Spinal cord (tissue), 10 donors: ENCODE measurements around the gene KIAA0930. TPM values are rescaled to one million over a fixed set of nuclear protein-coding genes. Genes with fewer than 3 reads are reported as not detected.

Experiments
- DNase-seq, 6 donors: peaks; one replicate each; pipeline versions ENCODE4 v3.0.0 to v3.0.0-alpha.2; 2013 to 2015; ENCODE audit warnings: low spot score in 6 of 6, low read depth in 4 of 6
- H3K27ac ChIP-seq: one replicate; pipeline ENCODE4 v1.5.1; 2013; ENCODE audit warnings: low read depth, low read length, control low read depth
- H3K27me3 ChIP-seq: one replicate; pipeline ENCODE4 v1.6.1; 2013; ENCODE audit warnings: low read length; ENCODE audit not compliant: control insufficient read depth, insufficient read depth
- H3K36me3 ChIP-seq: one replicate; pipeline ENCODE4 v1.6.1; 2013; ENCODE audit warnings: low read length; ENCODE audit not compliant: control insufficient read depth, insufficient read depth
- H3K4me1 ChIP-seq: one replicate; pipeline ENCODE4 v1.6.1; 2013; ENCODE audit warnings: low read length; ENCODE audit not compliant: control insufficient read depth, insufficient read depth
- H3K4me3 ChIP-seq: one replicate; pipeline ENCODE4 v1.5.1; 2013; ENCODE audit warnings: low read depth, low read length, control low read depth
- H3K9me3 ChIP-seq: one replicate; pipeline ENCODE4 v1.6.1; 2013; ENCODE audit warnings: low read length; ENCODE audit not compliant: control insufficient read depth, insufficient read depth
- WGBS: methylation state at CpG from one replicate; pipeline ENCODE4 v1.1.5; 2013; ENCODE audit warnings: missing lambda C conversion rate; ENCODE audit not compliant: insufficient coverage; 5-methylcytosine and 5-hydroxymethylcytosine counted together
- polyA plus RNA-seq, 2 donors: library from polyadenylated mRNA; unstranded; fragments of 120-200 nt; gene quantifications; one replicate each; pipeline ENCODE4 v1.2.1, GENCODE V29; 2013; ENCODE audit not compliant: insufficient read length in 2 of 2
- total RNA-seq, 2 donors: library from RNA; depleted of rRNA in 1 of 2; stranded (reverse); fragments of 120-200 nt in 1 of 2; fragments of >200 nt in 1 of 2; gene quantifications; one replicate each; pipeline versions ENCODE4 v1.2.3 to v1.2.4, GENCODE V29; 2013 to 2014
- donor health status: healthy.

KIAA0930 gene
- total and polyA plus RNA-seq, 4 donors = 45.0 to 132 (median 80.8) TPM

GRCh38 chr22:45211435-45211834 is 29.3 kb downstream of the KIAA0930 start:
- peaks cover 42% of the 10 kb centered on the region for H3K36me3 ChIP-seq
- no peak for DNase-seq
- H3K27ac ChIP-seq = no peak overlapping the region
- H3K27me3 ChIP-seq = no peaks in the 10 kb centered on the region
- 83% methylated on average over 6 of the region's 8 CpGs for WGBS
- H3K4me3 ChIP-seq = no peak overlapping the region
- no peaks in the 10 kb centered on the region for H3K9me3 ChIP-seq
- peaks cover 55% of the 10 kb centered on the region for H3K4me1 ChIP-seq

GRCh38 chr22:45210991-45211390 is 29.7 kb downstream of the KIAA0930 start:
- WGBS = 81% methylated on average over 7 of the region's 8 CpGs
- peaks cover 51% of the 10 kb centered on the region for H3K4me1 ChIP-seq
- H3K36me3 ChIP-seq = peaks cover 42% of the 10 kb centered on the region
- no peak overlapping the region for H3K27ac ChIP-seq
- H3K9me3 ChIP-seq = no peaks in the 10 kb centered on the region
- no peak for DNase-seq
- no peak overlapping the region for H3K4me3 ChIP-seq
- no peaks in the 10 kb centered on the region for H3K27me3 ChIP-seq

GRCh38 chr22:45210577-45210976 is 30.1 kb downstream of the KIAA0930 start:
- Histone ChIP-seq H3K4me1 (peaks cover 51% of the 10 kb centered on the region), H3K27ac (no peak overlapping the region), H3K9me3 (no peaks in the 10 kb centered on the region), H3K4me3 (no peak overlapping the region), H3K36me3 (peaks cover 45% of the 10 kb centered on the region), H3K27me3 (no peaks in the 10 kb centered on the region)
- 86% methylated on average over 11 of the region's 11 CpGs for WGBS
- no peak for DNase-seq

GRCh38 chr22:45210174-45210573 is 30.5 kb downstream of the KIAA0930 start:
- H3K9me3 ChIP-seq = no peaks in the 10 kb centered on the region
- peaks cover 51% of the 10 kb centered on the region for H3K4me1 ChIP-seq
- H3K27ac ChIP-seq = no peak overlapping the region
- H3K27me3 ChIP-seq = no peaks in the 10 kb centered on the region
- H3K36me3 ChIP-seq = peaks cover 49% of the 10 kb centered on the region
- H3K4me3 ChIP-seq = no peak overlapping the region
- 88% methylated on average over 5 of the region's 7 CpGs for WGBS
- no peak for DNase-seq

- Histone ChIP-seq H3K36me3 (peaks cover 58% of the 10 kb centered on the region), H3K9me3 (no peaks in the 10 kb centered on the region), H3K4me3 (no peak overlapping the region), H3K4me1 (peaks cover 51% of the 10 kb centered on the region), H3K27me3 (no peaks in the 10 kb centered on the region), H3K27ac (peak overlapping the region; percentile 42)
- 14% methylated on average over 28 of the region's 29 CpGs for WGBS
- peak in 3 of 6 donors; percentile 57 to 86 (median 83) for DNase-seq
These were observed 31.5 kb downstream of the KIAA0930 start for GRCh38 chr22:45208993-45209838.

GRCh38 chr22:45208696-45208992 is 32.0 kb downstream of the KIAA0930 start:
- H3K9me3 ChIP-seq = no peaks in the 10 kb centered on the region
- WGBS = 22% methylated on average over 8 of the region's 10 CpGs
- peak overlapping the region; percentile 42 for H3K27ac ChIP-seq
- DNase-seq = no peak
- H3K36me3 ChIP-seq = peaks cover 63% of the 10 kb centered on the region
- H3K4me1 ChIP-seq = peaks cover 51% of the 10 kb centered on the region
- no peaks in the 10 kb centered on the region for H3K27me3 ChIP-seq
- H3K4me3 ChIP-seq = no peak overlapping the region

- Histone ChIP-seq H3K9me3 (no peaks in the 10 kb centered on the region), H3K4me1 (peaks cover 46% of the 10 kb centered on the region), H3K4me3 (no peak overlapping the region), H3K36me3 (peaks cover 69% of the 10 kb centered on the region), H3K27me3 (no peaks in the 10 kb centered on the region), H3K27ac (peak overlapping the region; percentile 42)
- DNase-seq = no peak
- WGBS = 71% methylated on average over 14 of the region's 24 CpGs
These were observed 32.6 kb downstream of the KIAA0930 start for GRCh38 chr22:45207981-45208664.

- Histone ChIP-seq H3K27ac (no peak overlapping the region), H3K4me3 (no peak overlapping the region), H3K4me1 (peaks cover 40% of the 10 kb centered on the region), H3K27me3 (no peaks in the 10 kb centered on the region), H3K9me3 (no peaks in the 10 kb centered on the region), H3K36me3 (peaks cover 74% of the 10 kb centered on the region)
- WGBS = 95% methylated on average over 13 of the region's 13 CpGs
- no peak for DNase-seq
These were observed 33.2 kb downstream of the KIAA0930 start for GRCh38 chr22:45207533-45207932.

- Histone ChIP-seq H3K4me3 (no peak overlapping the region), H3K36me3 (peaks cover 75% of the 10 kb centered on the region), H3K9me3 (no peaks in the 10 kb centered on the region), H3K4me1 (peaks cover 34% of the 10 kb centered on the region), H3K27me3 (no peaks in the 10 kb centered on the region), H3K27ac (no peak overlapping the region)
- 96% methylated on average over 2 of the region's 6 CpGs for WGBS
- no peak for DNase-seq
These were observed 34.5 kb downstream of the KIAA0930 start for GRCh38 chr22:45206233-45206632.
